HEK293 (cell line): ENCODE data around the gene MERTK.
A peak's percentile ranks its signal among the peaks of the same experiment; 100 is the strongest.

Source experiments
- CTCF ChIA-PET: fragments of 350-600 bp; formaldehyde crosslinking; extraction: SDS; loops from one replicate; lab custom pipeline; 2021; ENCODE audit warnings: antibody characterized with exemption; lab: Yijun Ruan, JAX
- POLR2A ChIA-PET: fragments of 300-600 bp; formaldehyde crosslinking; extraction: SDS; loops from one replicate; lab custom pipeline; 2020; ENCODE audit warnings: antibody characterized with exemption, inconsistent platforms; lab: Yijun Ruan, JAX
- H3K27ac ChIP-seq: fragments of 200-500 bp; sonication (Bioruptor generic); 2 replicates; pipeline ENCODE4 v1.5.1; 2014; ENCODE audit warnings: low read depth, low read length, control low read depth, inconsistent platforms; ENCODE audit errors: extremely low read depth
- H3K36me3 ChIP-seq, 2 experiments: fragments of 200-500 bp in 1 of 2; sonication (Bioruptor generic) in 1 of 2; 1 replicate in 1 of 2; 2 replicates in 1 of 2; pipeline ENCODE4 v1.5.1; 2014 to 2017; ENCODE audit warnings: inconsistent platforms in 2 of 2, low read length in 2 of 2; ENCODE audit not compliant: control insufficient read depth in 2 of 2, insufficient read depth in 1 of 2
- H3K4me1 ChIP-seq: fragments of 200-500 bp; sonication (Bioruptor generic); 2 replicates; pipeline ENCODE4 v1.5.1; 2014; ENCODE audit warnings: mild to moderate bottlenecking, low read length, inconsistent platforms; ENCODE audit not compliant: control insufficient read depth, insufficient read depth
- H3K4me3 ChIP-seq: 2 replicates; pipeline ENCODE4 v1.5.1; 2011; ENCODE audit warnings: low read depth, mild to moderate bottlenecking, control low read depth, low read length, moderate library complexity
- H3K9me3 ChIP-seq: fragments of 200-500 bp; sonication (Bioruptor generic); 2 replicates; pipeline ENCODE4 v1.5.1; 2014; ENCODE audit warnings: low read depth, low read length, inconsistent platforms; ENCODE audit not compliant: control insufficient read depth, insufficient read depth
- HOXC10 ChIP-seq: sonication (generic); formaldehyde crosslinking; IDR thresholded peaks from 2 replicates; pipeline ENCODE4 v1.8.1; 2023; ENCODE audit warnings: mild to moderate bottlenecking, missing genetic modification reagents
- IKZF3 ChIP-seq: fragments of 450-650 bp; IDR thresholded peaks from 2 replicates; pipeline ENCODE4 v1.5.0; 2018; ENCODE audit warnings: missing biosample characterization, mild to moderate bottlenecking, missing genetic modification characterization, moderate library complexity
- KLF16 ChIP-seq: fragments of 450-650 bp; formaldehyde crosslinking; IDR thresholded peaks from 2 replicates; pipeline ENCODE4 v1.5.1; 2017; ENCODE audit warnings: missing biosample characterization, missing genetic modification characterization
- KLF7 ChIP-seq: fragments of 450-650 bp; formaldehyde crosslinking; IDR thresholded peaks from 2 replicates; pipeline ENCODE4 v1.5.1; 2016; ENCODE audit warnings: missing biosample characterization, missing genetic modification characterization, borderline replicate concordance
- KLF8 ChIP-seq: fragments of 450-650 bp; formaldehyde crosslinking; IDR thresholded peaks from 2 replicates; pipeline ENCODE4 v1.5.1; 2016; ENCODE audit warnings: missing biosample characterization, missing genetic modification characterization
- KLF9 ChIP-seq: fragments of 450-650 bp; formaldehyde crosslinking; IDR thresholded peaks from 2 replicates; pipeline ENCODE4 v1.5.1; 2016; ENCODE audit warnings: missing biosample characterization, missing genetic modification characterization, low read depth
- SP2 ChIP-seq: fragments of 450-650 bp; formaldehyde crosslinking; IDR thresholded peaks from 2 replicates; pipeline ENCODE4 v1.5.1; 2016; ENCODE audit warnings: missing biosample characterization, missing genetic modification characterization
- TRIM28 ChIP-seq: IDR thresholded peaks from 2 replicates; pipeline ENCODE4 v1.6.1; 2011; ENCODE audit warnings: low read length, control low read depth, borderline replicate concordance
- ZBTB17 ChIP-seq: fragments of 450-650 bp; formaldehyde crosslinking; IDR thresholded peaks from 2 replicates; pipeline ENCODE4 v1.5.1; 2016; ENCODE audit warnings: missing biosample characterization, missing genetic modification characterization
- ZEB2 ChIP-seq: fragments of 450-650 bp; formaldehyde crosslinking; IDR thresholded peaks from 2 replicates; pipeline ENCODE4 v1.5.1; 2016; ENCODE audit warnings: missing biosample characterization, missing genetic modification characterization
- ZFHX2 ChIP-seq: fragments of 450-650 bp; formaldehyde crosslinking; conservative IDR thresholded peaks from 2 replicates; pipeline ENCODE4 v1.5.1; 2016; ENCODE audit warnings: missing biosample characterization, missing genetic modification characterization
- ZFP69B ChIP-seq: fragments of 450-650 bp; formaldehyde crosslinking; IDR thresholded peaks from 2 replicates; pipeline ENCODE4 v1.5.1; 2016; ENCODE audit warnings: missing biosample characterization, missing genetic modification characterization
- ZIC2 ChIP-seq: fragments of 450-650 bp; formaldehyde crosslinking; IDR thresholded peaks from 2 replicates; pipeline ENCODE4 v1.5.1; 2016; ENCODE audit warnings: missing biosample characterization, missing genetic modification characterization
- ZNF112 ChIP-seq: fragments of 450-650 bp; formaldehyde crosslinking; IDR thresholded peaks from 2 replicates; pipeline ENCODE4 v1.5.0; 2017; ENCODE audit warnings: missing biosample characterization, missing genetic modification characterization
- ZNF132 ChIP-seq: fragments of 450-650 bp; formaldehyde crosslinking; IDR thresholded peaks from 2 replicates; pipeline ENCODE4 v1.5.1; 2017; ENCODE audit warnings: missing biosample characterization, missing genetic modification characterization, borderline replicate concordance
- ZNF133 ChIP-seq: fragments of 450-650 bp; formaldehyde crosslinking; IDR thresholded peaks from 2 replicates; pipeline ENCODE4 v1.5.1; 2016; ENCODE audit warnings: missing biosample characterization, missing genetic modification characterization
- ZNF211 ChIP-seq: fragments of 450-650 bp; formaldehyde crosslinking; IDR thresholded peaks from 2 replicates; pipeline ENCODE4 v1.5.1; 2016; ENCODE audit warnings: low read depth, missing biosample characterization, missing genetic modification characterization
- ZNF223 ChIP-seq: fragments of 450-650 bp; formaldehyde crosslinking; IDR thresholded peaks from 2 replicates; pipeline ENCODE4 v1.5.1; 2016; ENCODE audit warnings: missing biosample characterization, missing genetic modification characterization
- ZNF335 ChIP-seq: fragments of 450-650 bp; formaldehyde crosslinking; conservative IDR thresholded peaks from 2 replicates; pipeline ENCODE4 v1.5.1; 2016; ENCODE audit warnings: missing biosample characterization, missing genetic modification characterization
- ZNF366 ChIP-seq: fragments of 450-650 bp; formaldehyde crosslinking; conservative IDR thresholded peaks from 2 replicates; pipeline ENCODE4 v1.5.1; 2016; ENCODE audit warnings: missing biosample characterization, missing genetic modification characterization
- ZNF529 ChIP-seq: fragments of 450-650 bp; formaldehyde crosslinking; IDR thresholded peaks from 2 replicates; pipeline ENCODE4 v1.5.1; 2017; ENCODE audit warnings: missing genetic modification characterization, missing biosample characterization; ENCODE audit not compliant: insufficient replicate concordance
- ZNF555 ChIP-seq: fragments of 450-650 bp; formaldehyde crosslinking; conservative IDR thresholded peaks from 2 replicates; pipeline ENCODE4 v1.5.1; 2017; ENCODE audit warnings: missing biosample characterization, mild to moderate bottlenecking, missing genetic modification characterization, inconsistent platforms
- ZNF558 ChIP-seq: fragments of 450-650 bp; formaldehyde crosslinking; IDR thresholded peaks from 2 replicates; pipeline ENCODE4 v1.5.1; 2016; ENCODE audit warnings: missing biosample characterization, missing genetic modification characterization
- ZNF561 ChIP-seq: fragments of 450-650 bp; IDR thresholded peaks from 2 replicates; pipeline ENCODE4 v1.5.1; 2018; ENCODE audit warnings: missing biosample characterization, missing genetic modification characterization, borderline replicate concordance
- ZNF600 ChIP-seq: fragments of 450-650 bp; formaldehyde crosslinking; IDR thresholded peaks from 2 replicates; pipeline ENCODE4 v1.5.1; 2016; ENCODE audit warnings: missing biosample characterization, missing genetic modification characterization
- ZNF654 ChIP-seq: fragments of 450-650 bp; formaldehyde crosslinking; IDR thresholded peaks from 2 replicates; pipeline ENCODE4 v1.5.1; 2016; ENCODE audit warnings: low read depth, missing biosample characterization, missing genetic modification characterization
- ZNF658 ChIP-seq: fragments of 450-650 bp; formaldehyde crosslinking; IDR thresholded peaks from 2 replicates; pipeline ENCODE4; 2016; ENCODE audit warnings: missing biosample characterization, missing genetic modification characterization
- TF ChIP-seq, protein P1 (sequence below): fragments of 450-650 bp; formaldehyde crosslinking; IDR thresholded peaks from 2 replicates; pipeline ENCODE4 v1.5.1; 2017; ENCODE audit warnings: missing biosample characterization, missing genetic modification characterization
- TF ChIP-seq, protein P2 (sequence below): fragments of 450-650 bp; formaldehyde crosslinking; IDR thresholded peaks from 2 replicates; pipeline ENCODE4 v1.5.1; 2016; ENCODE audit warnings: missing biosample characterization, missing genetic modification characterization
- TF ChIP-seq, protein P3 (sequence below): fragments of 450-650 bp; formaldehyde crosslinking; IDR thresholded peaks from 2 replicates; pipeline ENCODE4 v1.5.1; 2016; ENCODE audit warnings: missing biosample characterization, missing genetic modification characterization
- TF ChIP-seq, protein P4 (sequence below): fragments of 450-650 bp; formaldehyde crosslinking; IDR thresholded peaks from 2 replicates; pipeline ENCODE4 v1.5.1; 2016; ENCODE audit warnings: missing biosample characterization, missing genetic modification characterization

The MERTK gene

DNA sequence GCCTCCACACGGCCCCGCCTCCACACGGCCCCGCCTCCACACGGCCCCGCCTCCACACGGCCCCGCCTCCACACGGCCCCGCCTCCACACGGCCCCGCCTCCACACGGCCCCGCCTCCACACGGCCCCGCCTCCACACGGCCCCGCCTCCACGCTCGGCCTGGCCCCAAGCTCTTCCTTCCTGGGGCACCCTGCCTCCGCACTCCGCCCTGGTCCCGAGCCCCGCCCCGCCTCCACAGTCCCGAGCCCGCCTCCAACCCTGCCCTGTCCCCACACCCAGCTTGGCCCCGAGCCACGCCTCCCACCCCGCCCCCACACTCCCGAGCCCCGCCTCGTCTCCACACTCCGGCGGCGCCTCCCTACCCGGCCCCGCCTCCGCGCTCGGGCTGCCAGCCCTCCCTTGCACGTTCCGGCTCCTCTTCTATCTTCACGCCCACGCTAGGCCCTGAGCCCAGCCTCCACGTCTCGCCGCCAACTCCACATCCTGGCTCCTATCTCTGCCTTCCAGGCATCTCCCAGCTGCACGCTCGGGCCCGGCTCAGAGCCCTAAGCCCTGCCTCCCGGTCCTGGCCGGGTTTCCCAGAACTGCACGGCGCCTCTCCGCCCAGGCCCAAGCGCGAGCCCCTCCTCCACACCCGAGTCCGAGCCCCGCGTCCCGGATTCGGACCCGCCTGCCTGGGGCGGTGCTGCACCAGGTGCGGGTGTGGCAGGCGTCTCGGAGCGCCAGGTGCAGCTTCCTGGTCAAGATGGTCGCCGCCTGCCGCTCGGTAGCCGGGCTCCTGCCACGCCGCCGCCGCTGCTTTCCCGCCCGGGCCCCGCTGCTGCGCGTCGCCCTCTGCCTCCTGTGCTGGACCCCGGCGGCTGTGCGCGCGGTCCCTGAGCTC, 156.7 kb downstream of the MERTK start, which contains the start of gene TMEM87B (continued):
- TF ChIP-seq ZNF561 (tag by site-specific recombination): no peak
- TF ChIP-seq, protein P1, sequence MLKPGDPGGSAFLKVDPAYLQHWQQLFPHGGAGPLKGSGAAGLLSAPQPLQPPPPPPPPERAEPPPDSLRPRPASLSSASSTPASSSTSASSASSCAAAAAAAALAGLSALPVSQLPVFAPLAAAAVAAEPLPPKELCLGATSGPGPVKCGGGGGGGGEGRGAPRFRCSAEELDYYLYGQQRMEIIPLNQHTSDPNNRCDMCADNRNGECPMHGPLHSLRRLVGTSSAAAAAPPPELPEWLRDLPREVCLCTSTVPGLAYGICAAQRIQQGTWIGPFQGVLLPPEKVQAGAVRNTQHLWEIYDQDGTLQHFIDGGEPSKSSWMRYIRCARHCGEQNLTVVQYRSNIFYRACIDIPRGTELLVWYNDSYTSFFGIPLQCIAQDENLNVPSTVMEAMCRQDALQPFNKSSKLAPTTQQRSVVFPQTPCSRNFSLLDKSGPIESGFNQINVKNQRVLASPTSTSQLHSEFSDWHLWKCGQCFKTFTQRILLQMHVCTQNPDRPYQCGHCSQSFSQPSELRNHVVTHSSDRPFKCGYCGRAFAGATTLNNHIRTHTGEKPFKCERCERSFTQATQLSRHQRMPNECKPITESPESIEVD (tag by site-specific recombination): no peak
- TF ChIP-seq ZNF132: no peak
- TF ChIP-seq ZNF654 (tag by site-specific recombination): no peak
- peak; percentile 82; the same call in 1 of the 2 replicates for TF ChIP-seq KLF16 (tag by site-specific recombination)
- TF ChIP-seq HOXC10: 0 out of 2 replicates have a peak, but pooled peaks have one; percentile 3
- no peak for TF ChIP-seq ZNF211 (tag by site-specific recombination)
- TF ChIP-seq, protein P2, sequence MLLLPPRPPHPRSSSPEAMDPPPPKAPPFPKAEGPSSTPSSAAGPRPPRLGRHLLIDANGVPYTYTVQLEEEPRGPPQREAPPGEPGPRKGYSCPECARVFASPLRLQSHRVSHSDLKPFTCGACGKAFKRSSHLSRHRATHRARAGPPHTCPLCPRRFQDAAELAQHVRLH (tag by site-specific recombination): no peak
- TF ChIP-seq ZNF555 (tag by site-specific recombination): no peak
- 0 out of 2 replicates have a peak, but pooled peaks have one; percentile 19 for TF ChIP-seq ZFP69B (tag by site-specific recombination)
- TF ChIP-seq KLF8 (tag by site-specific recombination): peak; percentile 98
- TF ChIP-seq ZNF112 (tag by site-specific recombination): no peak
- no peak for TF ChIP-seq ZNF558 (tag by site-specific recombination)
- TF ChIP-seq ZNF223 (tag by site-specific recombination): peak; percentile 89
- TF ChIP-seq IKZF3: no peak
- peak; percentile 88 for TF ChIP-seq ZNF600 (tag by site-specific recombination)
- TF ChIP-seq ZNF529: no peak
- no peak for TF ChIP-seq ZNF133 (tag by site-specific recombination)
- TF ChIP-seq ZNF658: no peak
- no peak for TF ChIP-seq ZIC2 (tag by site-specific recombination)
- TF ChIP-seq, protein P3, sequence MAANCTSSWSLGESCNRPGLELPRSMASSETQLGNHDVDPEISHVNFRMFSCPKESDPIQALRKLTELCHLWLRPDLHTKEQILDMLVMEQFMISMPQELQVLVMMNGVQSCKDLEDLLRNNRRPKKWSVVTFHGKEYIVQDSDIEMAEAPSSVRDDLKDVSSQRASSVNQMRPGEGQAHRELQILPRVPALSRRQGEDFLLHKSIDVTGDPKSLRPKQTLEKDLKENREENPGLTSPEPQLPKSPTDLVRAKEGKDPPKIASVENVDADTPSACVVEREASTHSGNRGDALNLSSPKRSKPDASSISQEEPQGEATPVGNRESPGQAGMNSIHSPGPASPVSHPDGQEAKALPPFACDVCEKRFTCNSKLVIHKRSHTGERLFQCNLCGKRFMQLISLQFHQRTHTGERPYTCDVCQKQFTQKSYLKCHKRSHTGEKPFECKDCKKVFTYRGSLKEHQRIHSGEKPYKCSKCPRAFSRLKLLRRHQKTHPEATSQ: no peak
- peak; percentile 63 for TF ChIP-seq ZEB2 (tag by site-specific recombination)
- TF ChIP-seq, all 188 proteins: peak for 40

DNA sequence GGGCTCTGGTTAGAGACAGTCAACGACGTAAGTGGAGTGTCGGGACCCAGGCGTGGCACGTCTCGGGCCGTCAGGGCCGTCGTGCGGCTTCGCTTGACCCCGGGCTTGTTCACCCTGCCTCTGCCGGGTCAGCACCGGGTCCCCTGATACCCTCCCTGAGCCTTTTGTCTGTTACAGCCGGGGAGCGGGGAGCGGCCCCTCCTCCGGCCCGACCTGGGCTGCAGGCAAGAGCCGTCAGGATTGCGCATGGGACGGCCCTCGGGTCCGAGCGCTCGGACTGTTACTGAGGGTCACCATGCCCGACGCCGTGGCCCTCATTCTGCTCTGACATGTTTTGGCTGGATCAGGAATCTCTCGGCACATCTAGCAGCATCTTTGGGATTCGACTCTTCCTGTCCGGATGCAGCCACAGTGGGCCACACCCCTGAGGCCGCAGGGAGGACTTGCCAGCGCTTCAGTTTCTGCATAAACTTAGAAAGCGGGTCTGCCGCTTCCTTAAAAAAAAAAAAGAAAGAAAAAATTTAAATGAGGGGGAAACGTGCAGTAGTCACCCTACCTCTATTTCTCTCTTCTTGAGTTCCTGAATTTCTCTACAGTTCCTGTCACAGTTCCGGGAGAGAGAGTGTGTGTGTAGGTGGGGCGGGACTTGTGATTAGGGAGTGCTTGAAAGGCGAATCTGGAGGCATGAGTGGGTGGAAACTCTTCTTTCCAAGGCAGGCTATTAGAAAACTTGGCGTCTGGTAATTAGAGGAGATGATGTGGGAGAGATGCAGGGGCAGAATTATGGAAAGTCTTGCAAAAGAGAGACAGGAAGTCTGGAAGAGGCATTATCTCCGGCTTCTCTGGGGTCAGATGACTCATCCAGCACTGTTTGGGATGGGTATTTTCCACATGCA, 157.6 kb downstream of the MERTK start:
- ChIA-PET CTCF (no interaction called here), POLR2A (interaction anchor here (1.1 to 2.4 kb wide), 3 partner anchors 61 to 199 kb away, joined by 3 to 15 read pairs (median 9); partner anchors contain the start of genes ANAPC1 and ZC3H8)
- H3K27ac ChIP-seq: peak overlapping the region; percentile 87
- TF ChIP-seq, protein P4, sequence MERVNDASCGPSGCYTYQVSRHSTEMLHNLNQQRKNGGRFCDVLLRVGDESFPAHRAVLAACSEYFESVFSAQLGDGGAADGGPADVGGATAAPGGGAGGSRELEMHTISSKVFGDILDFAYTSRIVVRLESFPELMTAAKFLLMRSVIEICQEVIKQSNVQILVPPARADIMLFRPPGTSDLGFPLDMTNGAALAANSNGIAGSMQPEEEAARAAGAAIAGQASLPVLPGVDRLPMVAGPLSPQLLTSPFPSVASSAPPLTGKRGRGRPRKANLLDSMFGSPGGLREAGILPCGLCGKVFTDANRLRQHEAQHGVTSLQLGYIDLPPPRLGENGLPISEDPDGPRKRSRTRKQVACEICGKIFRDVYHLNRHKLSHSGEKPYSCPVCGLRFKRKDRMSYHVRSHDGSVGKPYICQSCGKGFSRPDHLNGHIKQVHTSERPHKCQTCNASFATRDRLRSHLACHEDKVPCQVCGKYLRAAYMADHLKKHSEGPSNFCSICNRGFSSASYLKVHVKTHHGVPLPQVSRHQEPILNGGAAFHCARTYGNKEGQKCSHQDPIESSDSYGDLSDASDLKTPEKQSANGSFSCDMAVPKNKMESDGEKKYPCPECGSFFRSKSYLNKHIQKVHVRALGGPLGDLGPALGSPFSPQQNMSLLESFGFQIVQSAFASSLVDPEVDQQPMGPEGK (tag by site-specific recombination): peak; percentile 34; the same call in 1 of the 2 replicates
- TF ChIP-seq TRIM28 (0 out of 2 replicates have a peak, but pooled peaks have one; percentile 11), ZFHX2 (tag by site-specific recombination) (peak; percentile 98), KLF7 (0 out of 2 replicates have a peak, but pooled peaks have one; percentile 46), ZNF335 (tag by site-specific recombination) (peak; percentile 90), KLF9 (tag by site-specific recombination) (peak; percentile 69; the same call in 1 of the 2 replicates), ZBTB17 (tag by site-specific recombination) (peak; percentile 79), ZNF600 (tag by site-specific recombination) (peak; percentile 47; the same call in 1 of the 2 replicates), ZNF366 (tag by site-specific recombination) (peak; percentile 64), SP2 (peak; percentile 84)

More for the DNA sequence above, 157.6 kb downstream of the MERTK start:
- H3K4me3 ChIP-seq: peak overlapping the region; percentile 86
- H3K36me3 ChIP-seq: no peaks in the 10 kb centered on the region; a peak in 1 of 3 replicates
- H3K9me3 ChIP-seq: no peaks in the 10 kb centered on the region
- H3K4me1 ChIP-seq: peaks cover 6% of the 10 kb centered on the region
